Skeletal muscle tissue (tissue), 4 donors: ENCODE measurements around the gene ADNP2. TPM values are rescaled to one million over a fixed set of nuclear protein-coding genes. Genes with fewer than 3 reads are reported as not detected.
"Not testable (repeated sequence)": the region's sequence is repeated elsewhere in the genome, so short reads cannot be mapped to it uniquely, and the experiment has no call there.

Experiments used
- H3K27ac ChIP-seq: one replicate; pipeline ENCODE4 v1.7.0; 2013; ENCODE audit warnings: mild to moderate bottlenecking, low read depth, low read length, inconsistent platforms
- H3K27me3 ChIP-seq, 3 donors: one replicate each; pipeline ENCODE4 v1.7.0; 2013; ENCODE audit warnings: low read length in 3 of 3; ENCODE audit not compliant: control insufficient read depth in 3 of 3, insufficient read depth in 3 of 3
- H3K36me3 ChIP-seq, 3 donors: one replicate each; pipeline ENCODE4 v1.7.0; 2013; ENCODE audit warnings: low read length in 3 of 3; ENCODE audit not compliant: control insufficient read depth in 3 of 3, insufficient read depth in 3 of 3
- H3K4me1 ChIP-seq, 3 donors: one replicate each; pipeline ENCODE4 v1.7.0; 2013; ENCODE audit warnings: low read length in 3 of 3, mild to moderate bottlenecking in 3 of 3; ENCODE audit not compliant: control insufficient read depth in 3 of 3, insufficient read depth in 3 of 3
- H3K4me3 ChIP-seq, 3 donors: one replicate each; pipeline ENCODE4 v1.7.0; 2013; ENCODE audit warnings: low read length in 3 of 3
- H3K9ac ChIP-seq, 3 donors: one replicate each; pipeline ENCODE4 v1.7.0; 2013; ENCODE audit warnings: low read length in 3 of 3, mild to moderate bottlenecking in 3 of 3, moderate library complexity in 2 of 3, low read depth in 1 of 3
- H3K9me3 ChIP-seq, 3 donors: one replicate each; pipeline ENCODE4 v1.7.0; 2013; ENCODE audit warnings: low read length in 3 of 3; ENCODE audit not compliant: control insufficient read depth in 3 of 3
- total RNA-seq: library from RNA; depleted of rRNA; stranded (reverse); fragments of >200 nt; gene quantifications from one replicate; pipeline ENCODE4 v1.2.3, GENCODE V29; 2014
- donor health status: Osteomylitis.

The ADNP2 gene
- total RNA-seq, 1 donor from 2014 or later = 8.4 TPM

- no peaks in the 10 kb centered on the region for H3K36me3 ChIP-seq
- H3K4me1 ChIP-seq = peaks cover 10 to 16% (median 11%) of the 10 kb centered on the region in 3 donors
- no peak overlapping the region for H3K9ac ChIP-seq
- no peak overlapping the region for H3K27ac ChIP-seq
- H3K9me3 ChIP-seq = no peaks in the 10 kb centered on the region
- H3K4me3 ChIP-seq = no peak overlapping the region
- H3K27me3 ChIP-seq = no peaks in the 10 kb centered on the region
Observed at GRCh38 chr18:80149667-80150066, 40.6 kb downstream of the ADNP2 start.

GRCh38 chr18:80154293-80154692 lies 45.2 kb downstream of the ADNP2 start:
- no peaks in the 10 kb centered on the region for H3K36me3 ChIP-seq
- peaks cover 0 to 3% (median 0%) of the 10 kb centered on the region in 3 donors for H3K27me3 ChIP-seq
- H3K27ac ChIP-seq = no peak overlapping the region
- no peak overlapping the region for H3K9ac ChIP-seq
- no peaks in the 10 kb centered on the region for H3K9me3 ChIP-seq
- H3K4me1 ChIP-seq = no peaks in the 10 kb centered on the region
- no peak overlapping the region for H3K4me3 ChIP-seq

- no peaks in the 10 kb centered on the region for H3K4me1 ChIP-seq
- no peak overlapping the region for H3K4me3 ChIP-seq
- H3K9me3 ChIP-seq = no peaks in the 10 kb centered on the region
- H3K27ac ChIP-seq = no peak overlapping the region
- no peak overlapping the region for H3K9ac ChIP-seq
- H3K27me3 ChIP-seq = peaks cover 0 to 16% (median 0%) of the 10 kb centered on the region in 3 donors
- H3K36me3 ChIP-seq = no peaks in the 10 kb centered on the region
Observed at GRCh38 chr18:80157708-80158343, 48.8 kb downstream of the ADNP2 start.

GRCh38 chr18:80158365-80158764 lies 49.3 kb downstream of the ADNP2 start:
- Histone ChIP-seq H3K36me3 (no peaks in the 10 kb centered on the region), H3K27ac (no peak overlapping the region), H3K4me3 (no peak overlapping the region), H3K4me1 (no peaks in the 10 kb centered on the region), H3K9me3 (no peaks in the 10 kb centered on the region), H3K9ac (no peak overlapping the region), H3K27me3 (peaks cover 0 to 16% (median 0%) of the 10 kb centered on the region in 3 donors)

GRCh38 chr18:80159713-80160636 lies 50.9 kb downstream of the ADNP2 start:
- Histone ChIP-seq H3K36me3 (no peaks in the 10 kb centered on the region), H3K4me1 (no peaks in the 10 kb centered on the region), H3K9ac (no peak overlapping the region), H3K27ac (no peak overlapping the region), H3K9me3 (peaks cover 0 to 2% (median 0%) of the 10 kb centered on the region in 3 donors), H3K4me3 (no peak overlapping the region), H3K27me3 (peaks cover 0 to 16% (median 0%) of the 10 kb centered on the region in 3 donors)

- Histone ChIP-seq H3K4me3 (no peak overlapping the region), H3K9me3 (peaks cover 0 to 3% (median 0%) of the 10 kb centered on the region in 3 donors), H3K27ac (no peak overlapping the region), H3K4me1 (no peaks in the 10 kb centered on the region), H3K36me3 (no peaks in the 10 kb centered on the region), H3K27me3 (peaks cover 0 to 16% (median 0%) of the 10 kb centered on the region in 3 donors), H3K9ac (no peak overlapping the region)
Observed at GRCh38 chr18:80161781-80162417, 52.8 kb downstream of the ADNP2 start.

- no peak overlapping the region for H3K9ac ChIP-seq
- H3K4me1 ChIP-seq = no peaks in the 10 kb centered on the region
- no peak overlapping the region for H3K27ac ChIP-seq
- H3K36me3 ChIP-seq = no peaks in the 10 kb centered on the region
- H3K27me3 ChIP-seq = peaks cover 0 to 20% (median 6%) of the 10 kb centered on the region in 3 donors
- peaks cover 0 to 3% (median 0%) of the 10 kb centered on the region in 3 donors for H3K9me3 ChIP-seq
- no peak overlapping the region for H3K4me3 ChIP-seq
Observed at GRCh38 chr18:80163183-80163582, 54.1 kb downstream of the ADNP2 start.

GRCh38 chr18:80164727-80165355 lies 55.8 kb downstream of the ADNP2 start:
- not testable (repeated sequence) for H3K27ac ChIP-seq, H3K4me3 ChIP-seq, H3K36me3 ChIP-seq, H3K9me3 ChIP-seq, H3K9ac ChIP-seq, H3K4me1 ChIP-seq
- peaks cover 0 to 17% (median 6%) of the 10 kb centered on the region in 3 donors for H3K27me3 ChIP-seq

GRCh38 chr18:80166240-80166639 lies 57.2 kb downstream of the ADNP2 start:
- Histone ChIP-seq H3K4me3 (no peak overlapping the region), H3K27ac (no peak overlapping the region), H3K27me3 (peaks cover 0 to 10% (median 6%) of the 10 kb centered on the region in 3 donors), H3K9me3 (peaks cover 0 to 3% (median 0%) of the 10 kb centered on the region in 3 donors), H3K9ac (no peak overlapping the region), H3K36me3 (no peaks in the 10 kb centered on the region), H3K4me1 (no peaks in the 10 kb centered on the region)
